HG02588 (cell line): Measurements from ENCODE around the gene LIMA1.
"Not testable (repeated sequence)": the region's sequence is repeated elsewhere in the genome, so short reads cannot be mapped to it uniquely, and the experiment has no call there.

Experiments used
- ATAC-seq: cut with Tn5 transposase; IDR thresholded peaks from one replicate; pipeline ENCODE4 v1.9.1; 2021; ENCODE audit warnings: mild to moderate bottlenecking, moderate library complexity; ENCODE audit not compliant: unreplicated experiment

Gene LIMA1

DNA sequence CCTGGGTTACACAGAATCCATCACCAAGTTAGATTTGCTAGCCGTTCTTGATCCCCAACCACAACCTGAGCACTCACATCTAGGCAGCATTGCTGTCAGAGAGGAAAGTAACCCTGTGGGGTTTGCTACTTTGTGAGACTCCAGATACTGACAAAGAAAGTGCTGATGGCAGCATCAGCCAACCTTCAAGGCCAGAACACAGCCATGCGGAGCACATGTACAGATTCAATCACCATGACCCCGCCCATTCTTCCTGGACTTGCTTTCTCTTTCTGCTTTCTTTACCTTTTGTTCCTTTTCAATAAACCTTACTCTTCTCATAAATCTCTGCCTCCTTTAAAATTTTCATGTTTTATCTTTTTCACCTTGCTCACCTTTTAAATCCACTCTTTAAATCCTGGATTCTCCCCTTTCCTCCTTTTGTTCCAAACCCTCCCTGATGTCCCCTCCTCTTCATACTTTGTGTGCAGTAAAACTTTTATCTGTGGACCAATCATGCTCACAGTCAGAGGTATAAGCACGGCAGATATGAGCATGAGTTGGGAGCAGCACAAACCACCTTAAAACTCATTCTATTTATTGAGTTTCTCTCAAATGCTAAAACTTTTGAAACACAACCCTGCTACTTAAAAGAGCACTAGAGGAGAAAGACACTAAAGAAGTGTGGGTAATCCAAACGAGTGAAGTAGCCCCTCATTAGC, 94.3 kb downstream of the LIMA1 start:
- ATAC-seq, result no peak

GRCh38 chr12:50188241-50188781, 95.0 kb downstream of the LIMA1 start:
- no peak for ATAC-seq

GRCh38 chr12:50187084-50187900, 96.0 kb downstream of the LIMA1 start:
- ATAC-seq, result peak; percentile 64

- no peak for ATAC-seq
Observed at GRCh38 chr12:50186681-50187080, 96.6 kb downstream of the LIMA1 start.

GRCh38 chr12:50185970-50186663, 97.2 kb downstream of the LIMA1 start:
- no peak for ATAC-seq

DNA sequence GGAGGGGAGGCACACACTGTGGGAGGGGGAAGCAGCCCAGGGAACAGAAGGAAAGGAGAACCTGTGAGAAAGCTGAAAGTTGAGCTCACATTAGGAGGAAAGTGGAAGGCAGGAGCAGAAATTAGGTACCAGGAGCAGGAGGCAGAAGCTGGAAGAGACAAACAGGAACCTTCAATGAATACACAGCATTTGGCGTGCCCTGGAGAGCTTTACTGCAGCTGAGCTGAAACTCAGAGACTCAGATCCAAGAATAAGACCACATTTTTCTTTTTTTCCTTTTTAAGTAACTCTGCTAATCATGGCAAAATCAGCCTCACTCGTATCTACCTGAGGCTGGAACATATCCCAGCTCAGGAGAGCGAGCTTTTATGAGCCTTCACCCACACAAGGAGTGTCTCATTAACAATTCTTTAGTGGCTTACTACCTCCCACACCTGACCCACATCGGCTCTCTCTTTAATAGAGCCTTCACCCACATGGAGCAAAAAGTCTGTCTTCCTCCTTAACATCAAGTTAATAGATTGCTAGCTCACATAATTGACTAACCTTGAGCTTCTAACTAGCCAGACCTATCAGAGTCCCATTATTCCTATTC, 97.9 kb downstream of the LIMA1 start:
- no peak for ATAC-seq

GRCh38 chr12:50184261-50184660, 99.1 kb downstream of the LIMA1 start:
- ATAC-seq, result no peak

- no peak for ATAC-seq
Observed at GRCh38 chr12:50182461-50182860, 100.9 kb downstream of the LIMA1 start.

- no peak for ATAC-seq
Observed at GRCh38 chr12:50181691-50182090, 101.6 kb downstream of the LIMA1 start.

- no peak for ATAC-seq
Observed at GRCh38 chr12:50175716-50176026, 107.6 kb downstream of the LIMA1 start.

GRCh38 chr12:50174971-50175715, 108.2 kb downstream of the LIMA1 start:
- ATAC-seq, result no peak

GRCh38 chr12:50167049-50167828, 116.1 kb downstream of the LIMA1 start, which contains the start of gene CERS5:
TSS of gene CERS5 (minus strand) at chr12:50167369. CDS start at chr12:50167297, 72 bp downstream.
- peak; percentile 98 for ATAC-seq

- peak; percentile 32 for ATAC-seq
Observed at GRCh38 chr12:50166799-50167048, 116.6 kb downstream of the LIMA1 start.

- ATAC-seq, result no peak
Observed at GRCh38 chr12:50164963-50165362, 118.4 kb downstream of the LIMA1 start.

GRCh38 chr12:50162230-50162629, 121.1 kb downstream of the LIMA1 start:
- no peak for ATAC-seq

- ATAC-seq, result no peak
Observed at GRCh38 chr12:50160643-50161042, 122.7 kb downstream of the LIMA1 start.

DNA sequence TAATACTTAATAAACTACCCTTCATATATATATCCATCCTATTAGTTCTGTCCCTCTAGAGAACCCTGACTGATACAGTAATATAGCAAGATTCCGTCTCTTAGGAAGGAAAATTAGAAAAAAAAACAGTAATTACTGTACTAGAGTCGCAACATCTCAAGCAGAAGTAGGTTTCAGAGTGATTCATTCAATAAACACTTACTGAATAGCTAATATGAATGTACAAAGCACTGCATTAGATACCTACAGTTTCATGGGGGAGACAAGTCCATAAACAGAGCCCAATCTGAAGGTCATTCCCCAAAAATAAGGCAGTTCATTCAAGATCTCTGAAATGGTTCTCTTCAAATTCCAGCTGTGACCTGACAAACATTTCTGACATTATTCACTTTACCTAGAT, 126.1 kb downstream of the LIMA1 start:
- no peak for ATAC-seq

- no peak for ATAC-seq
Observed at GRCh38 chr12:50156641-50157040, 126.7 kb downstream of the LIMA1 start.

DNA sequence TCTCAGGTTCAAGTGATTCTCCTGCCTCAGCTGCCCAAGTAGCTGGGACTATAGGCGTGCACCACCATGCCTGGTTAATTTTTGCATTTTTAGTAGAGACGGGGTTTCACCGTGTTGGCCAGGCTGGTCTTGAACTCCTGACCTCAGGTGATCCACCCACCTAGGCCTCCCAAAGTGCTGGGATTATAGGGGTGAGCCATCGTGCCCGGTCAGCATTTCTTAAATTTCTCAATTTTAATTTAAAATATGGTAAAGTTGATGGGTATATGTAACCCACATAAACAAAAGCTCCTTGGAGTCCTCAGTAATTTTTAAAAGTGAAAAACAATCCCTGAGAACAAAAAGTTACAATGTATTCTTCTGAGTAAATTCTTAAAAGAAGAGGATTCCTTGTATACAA, 128.4 kb downstream of the LIMA1 start:
- not testable (repeated sequence) for ATAC-seq
